GM18858 (cell line): Measurements from ENCODE around the gene CCDC74B.
"Not testable (repeated sequence)": the region's sequence is repeated elsewhere in the genome, so short reads cannot be mapped to it uniquely, and the experiment has no call there.

Source experiments
- ATAC-seq: cut with Tn5 transposase; IDR thresholded peaks from one replicate; pipeline ENCODE4 v1.9.1; 2021; ENCODE audit not compliant: unreplicated experiment

The CCDC74B gene

GRCh38 chr2:130145006-130145414 lies at the start of gene CCDC74B:
CCDC74B (minus strand) TSS chr2:130145112; CDS start chr2:130144996, 116 bp downstream.
- ATAC-seq = peak; percentile 89

GRCh38 chr2:130193824-130194223 lies 48.9 kb upstream of the CCDC74B start:
- ATAC-seq = not testable (repeated sequence)

GRCh38 chr2:130192451-130192850 lies 47.5 kb upstream of the CCDC74B start:
- not testable (repeated sequence) for ATAC-seq

GRCh38 chr2:130191319-130191718 lies 46.4 kb upstream of the CCDC74B start:
- ATAC-seq = not testable (repeated sequence)

- ATAC-seq = no peak
Measured at GRCh38 chr2:130190237-130190636, 45.3 kb upstream of the CCDC74B start.

- ATAC-seq = not testable (repeated sequence)
Measured at GRCh38 chr2:130188958-130189357, 44.0 kb upstream of the CCDC74B start.

- not testable (repeated sequence) for ATAC-seq
Measured at GRCh38 chr2:130187859-130188792, 43.2 kb upstream of the CCDC74B start.

- no peak for ATAC-seq
Measured at GRCh38 chr2:130187268-130187667, 42.4 kb upstream of the CCDC74B start.

GRCh38 chr2:130186391-130186790 lies 41.5 kb upstream of the CCDC74B start:
- ATAC-seq = no peak

DNA sequence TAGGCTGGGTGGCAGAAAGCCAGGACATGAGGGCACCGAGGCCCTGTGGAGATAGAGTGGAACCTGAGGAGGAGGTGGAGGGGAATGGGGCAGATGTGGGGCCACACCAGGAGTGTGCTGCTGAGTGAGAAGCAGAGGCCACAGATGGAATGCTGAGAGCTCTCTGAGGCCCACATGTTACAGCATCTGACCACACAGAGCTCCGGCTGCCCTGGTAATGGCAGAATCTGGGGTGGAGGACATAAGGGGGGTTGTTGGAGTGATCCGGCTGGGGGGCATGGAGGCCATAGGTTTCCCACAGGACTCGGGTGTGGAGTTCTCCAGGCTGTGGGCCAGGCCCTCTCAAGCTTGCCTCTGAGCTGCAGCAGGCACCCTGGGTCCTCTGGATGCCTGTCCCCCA lies 41.0 kb upstream of the CCDC74B start:
- no peak for ATAC-seq

GRCh38 chr2:130185436-130185835 lies 40.5 kb upstream of the CCDC74B start:
- no peak for ATAC-seq

GRCh38 chr2:130183512-130184373 lies 38.8 kb upstream of the CCDC74B start:
- no peak for ATAC-seq

DNA sequence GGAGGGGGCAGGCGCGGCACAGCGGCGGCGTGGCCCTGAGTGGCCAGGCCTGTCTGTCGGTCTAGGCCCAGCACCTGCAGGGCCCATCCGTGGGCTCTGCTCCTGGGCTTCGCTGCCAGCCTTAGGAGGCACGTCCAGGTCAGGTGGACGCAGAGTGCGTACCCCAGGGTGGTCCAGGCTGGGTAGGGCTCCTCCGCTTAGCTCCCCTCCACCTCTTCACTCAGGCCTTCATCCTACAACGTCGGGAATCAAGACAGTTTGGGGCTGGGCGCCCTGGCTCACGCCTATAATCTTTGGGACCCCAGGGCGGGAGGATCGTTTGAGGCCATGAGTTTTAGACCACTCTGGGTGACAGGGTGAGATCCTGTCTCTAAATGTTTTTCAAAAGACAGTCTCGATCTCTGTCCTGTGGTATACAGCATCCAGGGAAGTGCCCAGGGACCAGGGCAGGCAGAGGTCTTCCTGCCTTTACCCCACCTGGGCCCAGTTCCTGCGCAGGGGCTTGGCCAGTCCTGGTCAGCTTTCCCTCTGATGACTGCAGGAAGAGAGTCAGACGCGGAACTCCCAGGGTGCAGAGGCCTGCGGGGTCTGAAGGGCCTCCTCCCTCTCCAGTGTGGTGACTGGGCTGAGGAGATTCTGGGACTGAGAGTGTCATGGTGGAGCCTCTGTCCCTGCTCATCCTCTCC lies 38.1 kb upstream of the CCDC74B start:
- peak; percentile 8 for ATAC-seq

- peak; percentile 67 for ATAC-seq
Measured at GRCh38 chr2:130181880-130182682, 37.2 kb upstream of the CCDC74B start, which contains the start of gene MZT2B. MZT2B (plus strand) TSS chr2:130182262; CDS start chr2:130182283, 21 bp downstream.

GRCh38 chr2:130181325-130181879 lies 36.5 kb upstream of the CCDC74B start, which contains the start of gene SMPD4:
SMPD4 (minus strand) TSS chr2:130181602; CDS start chr2:130176592, 5,010 bp downstream.
- ATAC-seq = peak; percentile 59

DNA sequence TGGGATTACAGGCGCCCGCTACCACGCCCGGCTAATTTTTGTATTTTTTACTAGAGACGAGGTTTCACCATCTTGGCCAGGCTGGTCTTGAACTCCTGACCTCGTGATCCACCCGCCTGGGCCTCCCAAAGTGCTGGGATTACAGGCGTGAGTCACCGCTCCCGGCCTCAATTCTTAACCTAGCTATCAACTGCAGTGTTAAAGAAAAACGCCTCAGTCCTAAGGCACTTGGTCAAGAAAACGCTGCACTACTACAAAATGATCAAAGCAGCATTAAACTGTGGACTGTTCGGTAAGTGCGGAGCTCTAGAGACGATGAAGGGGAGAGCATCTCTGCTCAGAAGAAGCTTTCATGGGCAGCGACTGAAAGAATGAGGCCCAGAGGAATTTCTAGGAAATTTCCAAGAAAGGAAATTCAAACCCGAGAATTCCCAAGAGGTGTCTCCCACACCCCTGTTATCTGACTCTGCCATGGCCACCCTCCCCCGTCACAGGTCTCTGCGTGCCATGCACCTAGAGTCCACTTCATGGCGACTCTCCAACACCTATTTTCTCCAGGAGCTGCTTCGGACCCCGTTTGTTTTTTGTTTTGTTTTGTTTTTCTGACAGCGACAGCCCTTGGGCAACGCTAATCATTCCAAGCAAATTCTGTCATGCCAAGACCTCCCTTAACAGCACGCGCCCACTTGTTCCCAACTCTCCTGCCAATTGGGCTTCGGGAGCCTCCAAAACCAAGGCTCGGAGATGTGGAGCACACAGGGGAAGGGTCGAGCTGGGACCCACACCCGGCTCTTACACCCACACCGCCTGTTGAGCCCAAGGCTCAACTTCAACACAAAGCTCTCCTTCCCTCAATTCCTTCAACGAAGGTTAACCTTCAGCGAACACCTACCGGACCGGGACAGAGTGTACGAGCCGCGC lies 35.8 kb upstream of the CCDC74B start:
- ATAC-seq = not testable (repeated sequence)

- peak; percentile 63 for ATAC-seq
Measured at GRCh38 chr2:130174866-130175265, 30.0 kb upstream of the CCDC74B start.

- no peak for ATAC-seq
Measured at GRCh38 chr2:130169896-130170295, 25.0 kb upstream of the CCDC74B start.
